Retinal pigment epithelial cell (primary cell): ENCODE data around the gene CCDC18.
A peak's percentile ranks its signal among the peaks of the same experiment; 100 is the strongest.
"Not testable (repeated sequence)": the region's sequence is repeated elsewhere in the genome, so short reads cannot be mapped to it uniquely, and the experiment has no call there.

Experiments used
- DNase-seq: peaks from one replicate; pipeline ENCODE4 v3.0.0-alpha.2; 2010; ENCODE audit warnings: low read depth
- H3K4me3 ChIP-seq: 2 replicates; pipeline ENCODE4 v1.5.1; 2011; ENCODE audit warnings: mild to moderate bottlenecking, low read length, control low read depth, moderate library complexity
- CTCF ChIP-seq: conservative IDR thresholded peaks from 2 replicates; pipeline ENCODE4 v1.5.1; 2011; ENCODE audit warnings: low read depth, low read length, control low read depth, inconsistent platforms

The CCDC18 gene

GRCh38 chr1:93253516-93253915, 73.0 kb downstream of the CCDC18 start:
- no peak for DNase-seq
- no peak overlapping the region for H3K4me3 ChIP-seq
- no peak for TF ChIP-seq CTCF

- no peak overlapping the region for H3K4me3 ChIP-seq
- DNase-seq: peak; percentile 41
- no peak for TF ChIP-seq CTCF
Measured at GRCh38 chr1:93255222-93256079, 74.9 kb downstream of the CCDC18 start.

GRCh38 chr1:93256433-93256832, 75.9 kb downstream of the CCDC18 start:
- DNase-seq: no peak
- no peak overlapping the region for H3K4me3 ChIP-seq
- no peak for TF ChIP-seq CTCF

GRCh38 chr1:93257889-93258288, 77.4 kb downstream of the CCDC18 start:
- no peak overlapping the region for H3K4me3 ChIP-seq
- no peak for TF ChIP-seq CTCF
- DNase-seq: no peak

GRCh38 chr1:93260726-93261125, 80.2 kb downstream of the CCDC18 start:
- not testable (repeated sequence) for H3K4me3 ChIP-seq, DNase-seq

- H3K4me3 ChIP-seq: no peak overlapping the region
- DNase-seq: no peak
- no peak for TF ChIP-seq CTCF
Measured at GRCh38 chr1:93262645-93263044, 82.1 kb downstream of the CCDC18 start.

- not testable (repeated sequence) for H3K4me3 ChIP-seq, DNase-seq
Measured at GRCh38 chr1:93268888-93269287, 88.4 kb downstream of the CCDC18 start.

- H3K4me3 ChIP-seq, DNase-seq: not testable (repeated sequence)
Measured at GRCh38 chr1:93275262-93275633, 94.7 kb downstream of the CCDC18 start.

GRCh38 chr1:93275634-93276295, 95.2 kb downstream of the CCDC18 start:
- TF ChIP-seq CTCF: no peak
- no peak overlapping the region for H3K4me3 ChIP-seq
- DNase-seq: no peak

- not testable (repeated sequence) for DNase-seq
Measured at GRCh38 chr1:93277530-93277929, 97.0 kb downstream of the CCDC18 start.

More at GRCh38 chr1:93277530-93277929, 97.0 kb downstream of the CCDC18 start:
- H3K4me3 ChIP-seq: not testable (repeated sequence)
